Activated T-cell treated with anti-CD3 and anti-CD28 coated beads for 24 hours (primary cell): Measurements from ENCODE around the gene PODXL2.

Source experiments
- DNase-seq: peaks from one replicate; pipeline ENCODE4 v3.0.0-alpha.2; 2020; ENCODE audit warnings: low read depth

PODXL2 gene

GRCh38 chr3:127708837-127709236 is 79.9 kb downstream of the PODXL2 start:
- no peak for DNase-seq

- DNase-seq, result no peak
These were observed 80.5 kb downstream of the PODXL2 start for GRCh38 chr3:127709320-127710060.

- no peak for DNase-seq
These were observed 81.4 kb downstream of the PODXL2 start for GRCh38 chr3:127710155-127710941.

- no peak for DNase-seq
These were observed 82.2 kb downstream of the PODXL2 start for GRCh38 chr3:127711021-127711695.

- DNase-seq, result no peak
These were observed 82.9 kb downstream of the PODXL2 start for GRCh38 chr3:127711896-127712295.

- no peak for DNase-seq
These were observed 83.5 kb downstream of the PODXL2 start for GRCh38 chr3:127712461-127712860.

GRCh38 chr3:127712881-127713771 is 84.1 kb downstream of the PODXL2 start:
- no peak for DNase-seq

GRCh38 chr3:127714125-127714571 is 85.2 kb downstream of the PODXL2 start:
- no peak for DNase-seq

- DNase-seq, result no peak
These were observed 85.9 kb downstream of the PODXL2 start for GRCh38 chr3:127714866-127715265.

- no peak for DNase-seq
These were observed 86.5 kb downstream of the PODXL2 start for GRCh38 chr3:127715532-127715931.

GRCh38 chr3:127716384-127716783 is 87.4 kb downstream of the PODXL2 start:
- DNase-seq, result no peak

- DNase-seq, result no peak
These were observed 88.6 kb downstream of the PODXL2 start for GRCh38 chr3:127717357-127718244.

GRCh38 chr3:127718245-127718915 is 89.4 kb downstream of the PODXL2 start:
- DNase-seq, result no peak

- DNase-seq, result no peak
These were observed 89.9 kb downstream of the PODXL2 start for GRCh38 chr3:127718916-127719290.

- no peak for DNase-seq
These were observed 90.4 kb downstream of the PODXL2 start for GRCh38 chr3:127719369-127719768.

- DNase-seq, result no peak
These were observed 91.3 kb downstream of the PODXL2 start for GRCh38 chr3:127720161-127720823.

GRCh38 chr3:127720985-127721935 is 92.3 kb downstream of the PODXL2 start:
- DNase-seq, result no peak

GRCh38 chr3:127722091-127722784 is 93.3 kb downstream of the PODXL2 start:
- no peak for DNase-seq
